PC-3 (cell line): ENCODE measurements around the gene GRIN1. TPM values are rescaled to one million over a fixed set of nuclear protein-coding genes. Genes with fewer than 3 reads are reported as not detected.

Source experiments
- ATAC-seq: fragments of 200-7000 bp; cut with Tn5 transposase; 2 replicates; pipeline ENCODE4 v1.9.1; 2020; ENCODE audit warnings: mild to moderate bottlenecking, moderate library complexity
- BruUV-seq: library from RNA; stranded (reverse); fragments of 400-500 nt; replicated peaks from 2 replicates; lab custom pipeline; 2021; lab: Mats Ljungman, UMichigan
- CTCF ChIA-PET: fragments of 300-600 bp; sonication (Branson Sonifier 250); formaldehyde crosslinking; loops from one replicate; lab custom pipeline; 2022; ENCODE audit warnings: antibody characterized with exemption; lab: Charles Lee
- POLR2A ChIA-PET: fragments of 300-600 bp; sonication (Branson Sonifier 250); formaldehyde crosslinking; loops from one replicate; lab custom pipeline; 2022; ENCODE audit warnings: antibody characterized with exemption; ENCODE audit not compliant: unreplicated experiment; lab: Charles Lee
- DNase-seq: peaks from one replicate; pipeline ENCODE4 v3.0.0-alpha.2; 2015
- H2AFZ ChIP-seq: fragments of 300-600 bp; sonication (generic); 2 replicates; pipeline ENCODE4 v1.6.0; 2016; ENCODE audit warnings: antibody characterized with exemption, low read length
- H3F3A ChIP-seq: fragments of 300-600 bp; sonication (generic); one replicate; pipeline ENCODE4 v1.6.0; 2017; ENCODE audit warnings: antibody characterized with exemption, low read length, control low read depth, mild to moderate bottlenecking; ENCODE audit not compliant: unreplicated experiment
- H3K27ac ChIP-seq: fragments of 300-600 bp; sonication (generic); 2 replicates; pipeline ENCODE4 v1.5.1; 2016; ENCODE audit warnings: mild to moderate bottlenecking, low read length
- H3K27me3 ChIP-seq: fragments of 300-600 bp; sonication (generic); 2 replicates; pipeline ENCODE4 v1.6.1; 2016; ENCODE audit warnings: low read length, mixed read lengths
- H3K36me3 ChIP-seq: fragments of 300-600 bp; sonication (generic); 2 replicates; pipeline ENCODE4 v1.6.1; 2016; ENCODE audit warnings: low read depth, mixed run types, low read length, mixed read lengths
- H3K4me1 ChIP-seq: fragments of 300-600 bp; sonication (generic); 2 replicates; pipeline ENCODE4 v1.5.1; 2016; ENCODE audit warnings: low read length; ENCODE audit not compliant: insufficient read depth
- H3K4me2 ChIP-seq: fragments of 300-600 bp; sonication (generic); 2 replicates; pipeline ENCODE4 v1.6.0; 2016; ENCODE audit warnings: low read length
- H3K4me3 ChIP-seq: fragments of 300-600 bp; sonication (generic); 2 replicates; pipeline ENCODE4 v1.5.1; 2016; ENCODE audit warnings: mild to moderate bottlenecking, low read length, mixed read lengths
- H3K79me2 ChIP-seq: fragments of 300-600 bp; sonication (generic); 2 replicates; pipeline ENCODE4 v1.6.1; 2017; ENCODE audit warnings: low read length, mixed read lengths
- H3K9ac ChIP-seq: fragments of 300-600 bp; sonication (generic); 2 replicates; pipeline ENCODE4 v1.6.0; 2016; ENCODE audit warnings: mild to moderate bottlenecking, low read length
- H3K9me2 ChIP-seq: fragments of 300-600 bp; sonication (generic); replicated peaks from 2 replicates; pipeline ENCODE4 v1.6.1; 2016; ENCODE audit warnings: mixed run types, low read length, mixed read lengths
- H3K9me3 ChIP-seq: fragments of 300-600 bp; sonication (generic); 2 replicates; pipeline ENCODE4 v1.6.1; 2016; ENCODE audit warnings: low read length, mixed read lengths
- H4K20me1 ChIP-seq: fragments of 300-600 bp; sonication (generic); 2 replicates; pipeline ENCODE4 v1.6.1; 2016; ENCODE audit warnings: low read length, mixed read lengths
- CTCF ChIP-seq: fragments of 300-600 bp; sonication (generic); conservative IDR thresholded peaks from 2 replicates; pipeline ENCODE4 v1.5.1; 2017; ENCODE audit warnings: antibody characterized with exemption, low read depth, mild to moderate bottlenecking, low read length
- EZH2 ChIP-seq: fragments of 300-600 bp; sonication (generic); IDR thresholded peaks from one replicate; pipeline ENCODE4 v1.6.1; 2017; ENCODE audit warnings: antibody characterized with exemption, mild to moderate bottlenecking, low read length; ENCODE audit not compliant: unreplicated experiment
- EZH2phosphoT487 ChIP-seq: fragments of 300-600 bp; sonication (generic); IDR thresholded peaks from 2 replicates; pipeline ENCODE4 v1.6.1; 2018; ENCODE audit warnings: mild to moderate bottlenecking, antibody characterized with exemption, low read length, borderline replicate concordance
- intact Hi-C: fragments of 100-400 bp; cut with micrococcal nuclease; formaldehyde crosslinking; loops from 2 replicates; pipeline ENCODE4 v1.9.0; 2023
- total RNA-seq: library from RNA; depleted of rRNA; stranded (reverse); fragments of >200 nt; gene quantifications from 2 replicates; pipeline ENCODE4 v1.2.3, GENCODE V29; 2014

The GRIN1 gene
- total RNA-seq, 1 experiment from 2014 or later, result 0.11 TPM

- Histone ChIP-seq H3K4me2 (no peak overlapping the region), H3K27me3 (no peaks in the 10 kb centered on the region), H3K4me1 (no peaks in the 10 kb centered on the region), H3K9me2 (no peaks in the 10 kb centered on the region), H3K9me3 (no peaks in the 10 kb centered on the region), H2AFZ (no peak overlapping the region), H3K4me3 (no peak overlapping the region), H3F3A (no peaks in the 10 kb centered on the region), H3K79me2 (no peaks in the 10 kb centered on the region), H3K9ac (no peak overlapping the region), H3K27ac (no peak overlapping the region), H3K36me3 (no peaks in the 10 kb centered on the region), H4K20me1 (no peaks in the 10 kb centered on the region)
- TF ChIP-seq EZH2phosphoT487, result no peak
- no peak for TF ChIP-seq CTCF
- no peak for TF ChIP-seq EZH2
- no TSS peak for BruUV-seq
- ChIA-PET POLR2A (no interaction called here), CTCF (no interaction called here)
- no peak for ATAC-seq
- intact Hi-C loops, result no loop called here
- DNase-seq, result no peak
Measured at GRCh38 chr9:137172901-137173795, 34.2 kb downstream of the GRIN1 start.

DNA sequence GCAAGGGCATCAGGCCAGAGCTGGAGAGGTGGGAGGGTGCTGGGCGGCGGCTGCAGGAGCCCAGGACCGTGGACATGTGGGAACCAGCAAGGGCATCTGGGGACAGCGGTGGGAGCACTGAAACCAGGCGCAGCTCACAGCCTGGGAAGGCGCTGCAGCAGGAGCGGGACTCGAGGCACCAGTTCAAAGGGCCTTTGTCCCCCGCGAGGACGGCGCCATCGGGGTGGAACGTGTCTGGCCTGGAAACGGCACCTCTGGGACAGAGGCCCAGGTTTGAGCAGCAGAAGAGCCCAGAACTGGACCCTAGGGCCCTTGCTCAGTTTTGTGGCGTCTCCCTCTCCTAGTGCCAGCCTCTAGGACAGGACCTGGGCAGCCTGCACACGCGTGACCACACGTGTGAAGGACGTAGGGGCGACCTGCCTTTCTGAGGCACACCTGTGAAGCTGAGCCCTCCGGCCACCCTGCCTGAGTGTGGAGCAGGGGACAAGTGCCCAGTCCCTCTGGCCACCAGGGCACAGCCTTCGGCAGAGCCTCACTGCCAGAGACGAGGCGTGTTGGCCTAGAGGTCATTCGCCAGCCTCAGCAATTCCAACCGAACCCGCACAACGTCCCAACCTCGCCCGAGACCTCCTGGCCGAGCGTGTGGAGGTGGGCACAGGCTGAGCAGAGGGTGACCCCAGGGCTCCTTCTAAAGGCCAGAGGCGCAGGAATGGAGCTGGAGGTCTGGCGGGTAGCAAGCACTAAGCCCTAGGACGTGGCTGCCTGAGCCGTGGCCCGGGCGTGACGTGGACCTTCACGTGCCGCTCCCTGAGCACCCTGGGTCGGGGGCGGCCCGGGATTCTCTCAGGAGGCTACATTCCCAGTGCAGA lies 35.1 kb downstream of the GRIN1 start:
- no peaks in the 10 kb centered on the region for H3K9me2 ChIP-seq
- ChIA-PET POLR2A (no interaction called here), CTCF (no interaction called here)
- no peak overlapping the region for H3K4me3 ChIP-seq
- H3K4me1 ChIP-seq, result no peaks in the 10 kb centered on the region
- no peak overlapping the region for H3K9ac ChIP-seq
- H3K27ac ChIP-seq, result no peak overlapping the region
- intact Hi-C loops, result no loop called here
- H4K20me1 ChIP-seq, result no peaks in the 10 kb centered on the region
- H2AFZ ChIP-seq, result no peak overlapping the region
- no TSS peak for BruUV-seq
- no peaks in the 10 kb centered on the region for H3K79me2 ChIP-seq
- no peaks in the 10 kb centered on the region for H3K27me3 ChIP-seq
- no peak overlapping the region for H3K4me2 ChIP-seq
- no peaks in the 10 kb centered on the region for H3F3A ChIP-seq
- no peaks in the 10 kb centered on the region for H3K9me3 ChIP-seq
- DNase-seq (no peak), ATAC-seq (no peak)
- TF ChIP-seq EZH2, result no peak
- no peak for TF ChIP-seq EZH2phosphoT487
- TF ChIP-seq CTCF, result no peak
- H3K36me3 ChIP-seq, result no peaks in the 10 kb centered on the region
